Astrocyte (in vitro differentiated cells and primary cell): ENCODE measurements around the gene UBA52. TPM values are rescaled to one million over a fixed set of nuclear protein-coding genes. Genes with fewer than 3 reads are reported as not detected.

Experiments
- DNase-seq: peaks from one replicate; pipeline ENCODE4 v3.0.0-alpha.2; 2010; ENCODE audit warnings: low read depth
- FAIRE-seq: peaks from 2 replicates; lab custom pipeline; 2011; peaks lifted over from hg19 to GRCh38; lab: Jason Lieb, UNC
- H2AFZ ChIP-seq: 2 replicates; pipeline ENCODE4 v1.6.0; 2012; ENCODE audit warnings: low read depth, low read length, inconsistent platforms
- H3K27ac ChIP-seq: 2 replicates; pipeline ENCODE4 v1.5.1; 2011; ENCODE audit warnings: low read depth, low read length, inconsistent platforms
- H3K27me3 ChIP-seq: 2 replicates; pipeline ENCODE4 v1.6.0; 2011; ENCODE audit warnings: low read length, inconsistent platforms; ENCODE audit not compliant: insufficient read depth
- H3K36me3 ChIP-seq: 2 replicates; pipeline ENCODE4 v1.5.1; 2011; ENCODE audit warnings: low read length, inconsistent platforms; ENCODE audit not compliant: insufficient read depth
- H3K4me1 ChIP-seq: 2 replicates; pipeline ENCODE4 v1.5.1; 2011; ENCODE audit warnings: low read length, inconsistent platforms; ENCODE audit not compliant: insufficient read depth
- H3K4me2 ChIP-seq: 2 replicates; pipeline ENCODE4 v1.6.0; 2012; ENCODE audit warnings: low read length, inconsistent platforms
- H3K4me3 ChIP-seq: 2 replicates; pipeline ENCODE4 v1.5.1; 2011; ENCODE audit warnings: low read depth, mild to moderate bottlenecking, low read length, inconsistent platforms; ENCODE audit not compliant: insufficient read depth
- H3K79me2 ChIP-seq: 2 replicates; pipeline ENCODE4 v1.6.0; 2012; ENCODE audit warnings: mild to moderate bottlenecking, low read length, inconsistent platforms; ENCODE audit not compliant: insufficient read depth
- H3K9ac ChIP-seq: 2 replicates; pipeline ENCODE4 v1.6.0; 2012; ENCODE audit warnings: mild to moderate bottlenecking, low read length, inconsistent platforms
- H3K9me3 ChIP-seq: 2 replicates; pipeline ENCODE4 v1.5.1; 2012; ENCODE audit warnings: low read depth, mild to moderate bottlenecking, low read length, inconsistent platforms; ENCODE audit not compliant: insufficient read depth
- H4K20me1 ChIP-seq: 2 replicates; pipeline ENCODE4 v1.6.0; 2012; ENCODE audit warnings: low read length, inconsistent platforms; ENCODE audit not compliant: insufficient read depth
- H3K27ac Mint-ChIP-seq: one replicate; pipeline ENCODE4 v1.8.0; 2021; ENCODE audit warnings: mild to moderate bottlenecking, mixed read lengths; ENCODE audit not compliant: unreplicated experiment
- H3K27me3 Mint-ChIP-seq: one replicate; pipeline ENCODE4 v1.8.0; 2021; ENCODE audit warnings: low read depth, mixed read lengths; ENCODE audit not compliant: unreplicated experiment
- H3K36me3 Mint-ChIP-seq: one replicate; pipeline ENCODE4 v1.8.0; 2021; ENCODE audit warnings: low read depth, mixed read lengths; ENCODE audit not compliant: unreplicated experiment
- H3K4me1 Mint-ChIP-seq: one replicate; pipeline ENCODE4 v1.8.0; 2021; ENCODE audit warnings: low read depth, mixed read lengths; ENCODE audit not compliant: unreplicated experiment
- H3K4me3 Mint-ChIP-seq: one replicate; pipeline ENCODE4 v1.8.0; 2021; ENCODE audit warnings: mild to moderate bottlenecking, moderate library complexity, mixed read lengths; ENCODE audit not compliant: unreplicated experiment
- H3K9me3 Mint-ChIP-seq: one replicate; pipeline ENCODE4 v1.8.0; 2021; ENCODE audit warnings: mild to moderate bottlenecking, mixed read lengths; ENCODE audit not compliant: unreplicated experiment
- EZH2 ChIP-seq: IDR thresholded peaks from 2 replicates; pipeline ENCODE4 v1.6.1; 2012; ENCODE audit warnings: mild to moderate bottlenecking, low read length, inconsistent platforms; ENCODE audit not compliant: insufficient read depth
- total RNA-seq: library from RNA; stranded (reverse); gene quantifications from 2 replicates; pipeline ENCODE4 v1.2.1, GENCODE V29; 2021
- TF ChIP-seq, protein P1 (sequence below): IDR thresholded peaks from 2 replicates; pipeline ENCODE4 v1.5.1; 2011; ENCODE audit warnings: low read depth, mild to moderate bottlenecking, inconsistent platforms, low read length, moderate library complexity; ENCODE audit not compliant: insufficient read depth

UBA52 gene
- total RNA-seq, 1 donor from 2014 or later = 1,287 TPM

- Mint-ChIP-seq H3K27me3 (no peaks in the 10 kb centered on the region), H3K27ac (no peak overlapping the region), H3K4me1 (no peaks in the 10 kb centered on the region), H3K4me3 (no peak overlapping the region), H3K9me3 (no peaks in the 10 kb centered on the region), H3K36me3 (peaks cover 24% of the 10 kb centered on the region)
- Histone ChIP-seq H3K9me3 (no peaks in the 10 kb centered on the region), H3K9ac (no peak overlapping the region), H3K36me3 (peaks cover 9% of the 10 kb centered on the region), H3K27ac (no peak overlapping the region), H2AFZ (no peak overlapping the region), H3K4me3 (no peak overlapping the region), H3K4me1 (peaks cover under 1% of the 10 kb centered on the region), H3K4me2 (no peak overlapping the region), H3K79me2 (peaks cover 4% of the 10 kb centered on the region), H3K27me3 (no peaks in the 10 kb centered on the region), H4K20me1 (peaks cover 1% of the 10 kb centered on the region)
- DNase-seq (no peak), FAIRE-seq (no peak)
- TF ChIP-seq EZH2 = no peak
- TF ChIP-seq, protein P1, sequence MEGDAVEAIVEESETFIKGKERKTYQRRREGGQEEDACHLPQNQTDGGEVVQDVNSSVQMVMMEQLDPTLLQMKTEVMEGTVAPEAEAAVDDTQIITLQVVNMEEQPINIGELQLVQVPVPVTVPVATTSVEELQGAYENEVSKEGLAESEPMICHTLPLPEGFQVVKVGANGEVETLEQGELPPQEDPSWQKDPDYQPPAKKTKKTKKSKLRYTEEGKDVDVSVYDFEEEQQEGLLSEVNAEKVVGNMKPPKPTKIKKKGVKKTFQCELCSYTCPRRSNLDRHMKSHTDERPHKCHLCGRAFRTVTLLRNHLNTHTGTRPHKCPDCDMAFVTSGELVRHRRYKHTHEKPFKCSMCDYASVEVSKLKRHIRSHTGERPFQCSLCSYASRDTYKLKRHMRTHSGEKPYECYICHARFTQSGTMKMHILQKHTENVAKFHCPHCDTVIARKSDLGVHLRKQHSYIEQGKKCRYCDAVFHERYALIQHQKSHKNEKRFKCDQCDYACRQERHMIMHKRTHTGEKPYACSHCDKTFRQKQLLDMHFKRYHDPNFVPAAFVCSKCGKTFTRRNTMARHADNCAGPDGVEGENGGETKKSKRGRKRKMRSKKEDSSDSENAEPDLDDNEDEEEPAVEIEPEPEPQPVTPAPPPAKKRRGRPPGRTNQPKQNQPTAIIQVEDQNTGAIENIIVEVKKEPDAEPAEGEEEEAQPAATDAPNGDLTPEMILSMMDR = no peak
These were observed 35.2 kb upstream of the UBA52 start for GRCh38 chr19:18536475-18536874.

DNA sequence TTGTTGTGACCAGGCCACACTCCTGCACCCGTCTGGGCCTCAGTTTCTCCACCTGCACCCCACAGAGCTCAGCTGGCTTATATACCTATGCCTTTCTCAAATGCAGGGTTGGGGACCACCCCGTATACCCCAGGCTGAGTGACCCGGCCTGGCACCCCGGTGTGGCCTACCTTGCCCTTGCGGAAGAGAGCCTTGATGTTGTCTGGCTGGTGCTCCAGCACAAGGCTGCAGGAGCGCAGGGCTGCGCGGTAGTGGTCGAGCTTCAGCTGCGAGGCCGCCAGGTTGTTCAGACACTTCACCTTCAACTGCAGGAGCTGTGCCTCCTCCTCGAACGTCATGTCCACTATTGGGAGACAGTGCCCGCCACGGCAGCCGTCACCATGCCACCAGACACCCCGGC, 34.2 kb upstream of the UBA52 start:
- H3K4me1 ChIP-seq = peaks cover 9% of the 10 kb centered on the region
- Mint-ChIP-seq H3K27ac (no peak overlapping the region), H3K4me3 (no peak overlapping the region), H3K9me3 (no peaks in the 10 kb centered on the region), H3K36me3 (peaks cover 21% of the 10 kb centered on the region), H3K27me3 (no peaks in the 10 kb centered on the region), H3K4me1 (no peaks in the 10 kb centered on the region)
- no peak overlapping the region for H3K9ac ChIP-seq
- no peak overlapping the region for H2AFZ ChIP-seq
- H3K79me2 ChIP-seq = peaks cover 13% of the 10 kb centered on the region
- peaks cover 9% of the 10 kb centered on the region for H4K20me1 ChIP-seq
- H3K27me3 ChIP-seq = no peaks in the 10 kb centered on the region
- no peak for TF ChIP-seq EZH2
- TF ChIP-seq, protein P1 = no peak
- FAIRE-seq = no peak
- H3K27ac ChIP-seq = no peak overlapping the region
- H3K9me3 ChIP-seq = no peaks in the 10 kb centered on the region
- H3K4me2 ChIP-seq = no peak overlapping the region
- no peak for DNase-seq
- H3K4me3 ChIP-seq = no peak overlapping the region
- H3K36me3 ChIP-seq = peaks cover 9% of the 10 kb centered on the region

GRCh38 chr19:18538115-18538514, 33.5 kb upstream of the UBA52 start:
- H3K9me3 Mint-ChIP-seq = no peaks in the 10 kb centered on the region
- FAIRE-seq = no peak
- Histone ChIP-seq H3K27me3 (no peaks in the 10 kb centered on the region), H4K20me1 (peaks cover 9% of the 10 kb centered on the region), H2AFZ (no peak overlapping the region), H3K27ac (no peak overlapping the region), H3K9ac (no peak overlapping the region), H3K4me3 (no peak overlapping the region), H3K9me3 (no peaks in the 10 kb centered on the region), H3K4me1 (peaks cover 10% of the 10 kb centered on the region), H3K36me3 (peaks cover 9% of the 10 kb centered on the region), H3K79me2 (peaks cover 16% of the 10 kb centered on the region), H3K4me2 (no peak overlapping the region)
- H3K36me3 Mint-ChIP-seq = peaks cover 20% of the 10 kb centered on the region
- no peak for DNase-seq
- H3K27ac Mint-ChIP-seq = no peak overlapping the region
- no peak overlapping the region for H3K4me3 Mint-ChIP-seq
- H3K27me3 Mint-ChIP-seq = no peaks in the 10 kb centered on the region
- TF ChIP-seq, protein P1 = no peak
- TF ChIP-seq EZH2 = no peak
- H3K4me1 Mint-ChIP-seq = no peaks in the 10 kb centered on the region
